ENCODE results near the gene GARIN3. TPM values are rescaled to one million over a fixed set of nuclear protein-coding genes. Genes with fewer than 3 reads are reported as not detected.

GARIN3 gene
- total RNA-seq, 2 experiments from 2014 or later = not detected

- no peaks in the 10 kb centered on the region for H3K27me3 ChIP-seq (ENCODE audit: control insufficient read depth in 1 of 2, insufficient read depth in 2 of 2, low read length in 2 of 2)
- H3K9me3 ChIP-seq (ENCODE audit: control insufficient read depth in 1 of 2, insufficient read depth in 1 of 2, low read length in 2 of 2) = no peaks in the 10 kb centered on the region
- H3K4me1 ChIP-seq (ENCODE audit: insufficient read depth, low read length) = peaks cover 22% of the 10 kb centered on the region
- no peak overlapping the region for H3K4me3 ChIP-seq (ENCODE audit: low read length)
- peak in 3 of 14 experiments; percentile 10 to 45 (median 29) for DNase-seq
- POLR2A ChIA-PET = no interaction called here
- no peak overlapping the region for H3K4me3 Mint-ChIP-seq
- no peak overlapping the region for H3K27ac ChIP-seq (ENCODE audit: low read depth in 1 of 2, low read length in 2 of 2)
- ATAC-seq (ENCODE audit: poor library complexity) = no peak
- no peaks in the 10 kb centered on the region for H3K36me3 ChIP-seq (ENCODE audit: insufficient read depth, low read length)
- intact Hi-C loops (cut with DNase I, micrococcal nuclease) = no loop called here
- no peaks in the 10 kb centered on the region for H3K27me3 Mint-ChIP-seq
- no peaks in the 10 kb centered on the region for H3K9me3 Mint-ChIP-seq
- CTCF ChIA-PET = no interaction called here
- no peaks in the 10 kb centered on the region for H3K36me3 Mint-ChIP-seq (ENCODE audit: low read depth)
- H3K4me1 Mint-ChIP-seq (ENCODE audit: low read depth) = peaks cover 36% of the 10 kb centered on the region
- no peak overlapping the region for H3K27ac Mint-ChIP-seq
- TF ChIP-seq CTCF (IDR thresholded peaks at IDR 0.05) = no peak
These were observed 53.1 kb downstream of the GARIN3 start for GRCh38 chr5:157113002-157113401.

Other genes with a start within 250 kb of the GARIN3 start
- gene TIMD4, start 203.0 kb downstream of the GARIN3 start, total RNA-seq = 1 to 10 TPM; 1.6 to 2.0 TPM
- gene HAVCR1, start 107.1 kb downstream of the GARIN3 start, total RNA-seq = 1 to 10 TPM; 1.5 to 1.7 TPM
- gene HAVCR2, start 57.2 kb downstream of the GARIN3 start, total RNA-seq = 1 to 10 TPM; 1.4 to 1.8 TPM
- 1 to 10 TPM; 7.0 to 8.7 TPM for gene MED7, start 23.4 kb downstream of the GARIN3 start, total RNA-seq
- 100 to 1,000 TPM; 289 to 292 TPM for gene ITK, start 14.6 kb upstream of the GARIN3 start, total RNA-seq
- gene CYFIP2, start 99.9 kb upstream of the GARIN3 start, total RNA-seq = 100 to 1,000 TPM; 271 to 287 TPM

Measured in CD4-positive, alpha-beta T cell (primary cell).